AG04450 (cell line): ENCODE data around the gene MLLT10. TPM values are rescaled to one million over a fixed set of nuclear protein-coding genes. Genes with fewer than 3 reads are reported as not detected.

Experiments
- CTCF ChIA-PET: fragments of 300-600, 350-600 bp; formaldehyde crosslinking; extraction: SDS; loops from one replicate; lab custom pipeline; 2022; ENCODE audit warnings: antibody characterized with exemption, inconsistent platforms; lab: Charles Lee
- POLR2A ChIA-PET: fragments of 350-600 bp; formaldehyde crosslinking; extraction: SDS; loops from one replicate; lab custom pipeline; 2021; ENCODE audit warnings: antibody characterized with exemption, inconsistent platforms; lab: Yijun Ruan, JAX
- DNase-seq: peaks from one replicate; pipeline ENCODE4 v3.0.0-alpha.2; 2011; ENCODE audit warnings: low read depth, low spot score
- H3K27ac ChIP-seq: one replicate; pipeline ENCODE4 v1.5.1; 2012; ENCODE audit warnings: low read depth, low read length, control low read depth
- H3K27me3 ChIP-seq: one replicate; pipeline ENCODE4 v1.6.0; 2012; ENCODE audit warnings: low read length; ENCODE audit not compliant: control insufficient read depth, insufficient read depth
- H3K4me3 ChIP-seq: 2 replicates; pipeline ENCODE4 v1.5.1; 2011; ENCODE audit warnings: mild to moderate bottlenecking, low read depth, low read length, control low read depth
- H3K9me3 ChIP-seq: 2 replicates; pipeline ENCODE4 v1.5.1; 2012; ENCODE audit warnings: low read length; ENCODE audit not compliant: control insufficient read depth, insufficient read depth
- CTCF ChIP-seq: IDR thresholded peaks from 2 replicates; pipeline ENCODE4 v1.5.1; 2011; ENCODE audit warnings: low read depth, low read length, control low read depth, inconsistent platforms
- polyA plus RNA-seq: library from polyadenylated mRNA; depleted of rRNA; stranded (reverse); fragments of >200 nt; gene quantifications from 2 replicates; pipeline ENCODE4 v1.2.3, GENCODE V29; 2011

Gene MLLT10
- polyA plus RNA-seq, 1 experiment = 41.0 TPM

- no peak for TF ChIP-seq CTCF
- POLR2A ChIA-PET = no interaction called here
- CTCF ChIA-PET = interaction anchor here (1.7 kb wide), 1 partner anchor 196 kb away, joined by 5 read pairs; no protein-coding TSS in a partner anchor
- H3K9me3 ChIP-seq = no peaks in the 10 kb centered on the region; the same call in 1 of the 2 replicates
- H3K4me3 ChIP-seq = no peak overlapping the region
- DNase-seq = no peak
- H3K27me3 ChIP-seq = no peaks in the 10 kb centered on the region
- H3K27ac ChIP-seq = no peak overlapping the region
These were observed 224.2 kb downstream of the MLLT10 start for GRCh38 chr10:21758239-21758638.

GRCh38 chr10:21758696-21759095 is 224.7 kb downstream of the MLLT10 start:
- H3K4me3 ChIP-seq = no peak overlapping the region
- DNase-seq = no peak
- ChIA-PET CTCF (interaction anchor here (1.7 kb wide), 1 partner anchor 195 kb away, joined by 5 read pairs; no protein-coding TSS in a partner anchor), POLR2A (no interaction called here)
- no peaks in the 10 kb centered on the region for H3K9me3 ChIP-seq
- no peaks in the 10 kb centered on the region for H3K27me3 ChIP-seq
- H3K27ac ChIP-seq = no peak overlapping the region
- TF ChIP-seq CTCF = no peak

GRCh38 chr10:21759232-21759631 is 225.2 kb downstream of the MLLT10 start:
- Histone ChIP-seq H3K9me3 (no peaks in the 10 kb centered on the region), H3K27me3 (no peaks in the 10 kb centered on the region), H3K27ac (no peak overlapping the region), H3K4me3 (no peak overlapping the region)
- ChIA-PET POLR2A (no interaction called here), CTCF (interaction anchor here (1.7 kb wide), 1 partner anchor 195 kb away, joined by 5 read pairs; no protein-coding TSS in a partner anchor)
- no peak for DNase-seq
- TF ChIP-seq CTCF = no peak

GRCh38 chr10:21760332-21760731 is 226.3 kb downstream of the MLLT10 start:
- ChIA-PET POLR2A (no interaction called here), CTCF (no interaction called here)
- no peak overlapping the region for H3K4me3 ChIP-seq
- TF ChIP-seq CTCF = no peak
- no peak for DNase-seq
- H3K27ac ChIP-seq = no peak overlapping the region
- H3K27me3 ChIP-seq = no peaks in the 10 kb centered on the region
- no peaks in the 10 kb centered on the region for H3K9me3 ChIP-seq

- Histone ChIP-seq H3K9me3 (no peaks in the 10 kb centered on the region), H3K27ac (no peak overlapping the region), H3K4me3 (no peak overlapping the region), H3K27me3 (no peaks in the 10 kb centered on the region)
- no peak for DNase-seq
- no peak for TF ChIP-seq CTCF
- POLR2A ChIA-PET = no interaction called here
- CTCF ChIA-PET = no interaction called here
These were observed 230.6 kb downstream of the MLLT10 start for GRCh38 chr10:21764466-21765189.
